MM.1S (cell line): ENCODE data around the gene CEP63.

Source experiments
- EZH2phosphoT487 ChIP-seq: fragments of 300-600 bp; sonication (generic); IDR thresholded peaks from 2 replicates; pipeline ENCODE4 v1.6.1; 2018; ENCODE audit warnings: antibody characterized with exemption, low read length
- TF ChIP-seq, protein P1 (sequence below): fragments of 300-600 bp; sonication (generic); IDR thresholded peaks from 2 replicates; pipeline ENCODE4 v1.5.1; 2016; ENCODE audit warnings: antibody characterized with exemption, low read length, mixed read lengths

DNA sequence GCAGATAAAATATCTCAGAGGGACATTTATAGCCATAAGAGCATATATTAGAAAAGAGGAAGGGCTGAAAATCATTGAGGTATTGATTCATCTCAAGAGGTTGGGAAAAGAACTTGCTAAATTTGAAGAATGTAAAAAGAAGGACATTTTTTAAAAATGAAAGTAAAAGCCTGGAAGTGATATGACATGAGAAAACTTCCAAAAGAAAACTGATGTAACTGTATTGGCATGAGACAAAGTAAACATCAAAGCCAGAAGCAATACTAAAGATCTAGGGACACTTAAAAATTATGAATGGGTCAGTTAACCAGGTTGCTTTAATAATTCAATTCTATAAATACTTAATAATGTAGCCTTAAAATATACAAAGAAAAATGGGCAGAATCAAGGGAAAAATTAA, 31.9 kb downstream of the CEP63 start:
- TF ChIP-seq, protein P1, sequence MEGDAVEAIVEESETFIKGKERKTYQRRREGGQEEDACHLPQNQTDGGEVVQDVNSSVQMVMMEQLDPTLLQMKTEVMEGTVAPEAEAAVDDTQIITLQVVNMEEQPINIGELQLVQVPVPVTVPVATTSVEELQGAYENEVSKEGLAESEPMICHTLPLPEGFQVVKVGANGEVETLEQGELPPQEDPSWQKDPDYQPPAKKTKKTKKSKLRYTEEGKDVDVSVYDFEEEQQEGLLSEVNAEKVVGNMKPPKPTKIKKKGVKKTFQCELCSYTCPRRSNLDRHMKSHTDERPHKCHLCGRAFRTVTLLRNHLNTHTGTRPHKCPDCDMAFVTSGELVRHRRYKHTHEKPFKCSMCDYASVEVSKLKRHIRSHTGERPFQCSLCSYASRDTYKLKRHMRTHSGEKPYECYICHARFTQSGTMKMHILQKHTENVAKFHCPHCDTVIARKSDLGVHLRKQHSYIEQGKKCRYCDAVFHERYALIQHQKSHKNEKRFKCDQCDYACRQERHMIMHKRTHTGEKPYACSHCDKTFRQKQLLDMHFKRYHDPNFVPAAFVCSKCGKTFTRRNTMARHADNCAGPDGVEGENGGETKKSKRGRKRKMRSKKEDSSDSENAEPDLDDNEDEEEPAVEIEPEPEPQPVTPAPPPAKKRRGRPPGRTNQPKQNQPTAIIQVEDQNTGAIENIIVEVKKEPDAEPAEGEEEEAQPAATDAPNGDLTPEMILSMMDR: no peak
- no peak for TF ChIP-seq EZH2phosphoT487
